ENCODE data around the gene C1GALT1. TPM values are rescaled to one million over a fixed set of nuclear protein-coding genes. Genes with fewer than 3 reads are reported as not detected.
A peak's percentile ranks its signal among the peaks of the same experiment; 100 is the strongest.

C1GALT1 gene
- total and polyA plus RNA-seq, 5 experiments from 2014 or later: 41.7 to 72.6 (median 64.6) TPM

DNA sequence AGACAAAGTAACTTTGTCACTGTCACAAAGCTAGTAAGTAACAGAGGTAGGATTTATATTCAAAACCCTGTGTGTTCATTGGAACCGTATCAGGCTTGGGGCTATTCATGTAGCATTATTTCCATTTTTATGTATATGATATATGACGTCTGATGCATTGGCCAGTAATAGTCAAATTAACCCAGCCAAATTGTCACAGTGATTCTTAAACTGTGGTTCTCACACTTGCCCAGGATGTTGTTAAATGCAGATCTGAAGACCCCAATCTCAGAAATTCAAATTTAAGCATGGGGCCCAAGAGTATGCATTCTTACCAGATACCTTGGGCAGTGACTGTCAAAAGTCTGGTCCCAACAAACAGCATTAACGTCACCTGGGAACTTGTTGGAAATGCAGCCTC lies 63.9 kb downstream of the C1GALT1 start:
- H3K36me3 Mint-ChIP-seq: peaks cover 15 to 49% (median 24%) of the 10 kb centered on the region in 3 donors
- no peaks in the 10 kb centered on the region for H3K27me3 Mint-ChIP-seq
- ATAC-seq (no peak), DNase-seq (no peak)
- peaks cover 4 to 75% (median 34%) of the 10 kb centered on the region in 4 donors for H3K4me1 Mint-ChIP-seq
- no peaks in the 10 kb centered on the region for H3K9me3 Mint-ChIP-seq
- H3K27ac Mint-ChIP-seq: no peak overlapping the region
- H3K4me3 Mint-ChIP-seq: no peak overlapping the region
- POLR2A ChIA-PET: no interaction called here

DNA sequence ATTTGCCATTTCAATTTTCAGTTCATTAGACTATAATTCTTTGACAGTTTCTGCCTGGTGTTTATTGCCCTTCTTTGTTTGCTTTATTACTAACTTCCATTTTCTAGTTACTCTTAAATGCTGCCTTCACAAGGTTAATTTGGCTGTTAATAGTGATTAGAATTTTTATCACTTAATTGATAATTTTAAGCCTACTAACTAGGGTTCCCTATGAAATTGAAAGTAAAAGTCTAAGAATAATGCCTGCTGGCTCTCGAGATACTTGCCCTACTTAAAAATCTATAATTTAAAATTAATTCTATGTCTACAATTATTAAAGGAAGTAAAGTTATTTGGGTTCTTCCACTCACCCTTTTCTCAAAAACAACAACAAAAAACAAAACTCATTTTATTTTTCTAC lies 65.3 kb downstream of the C1GALT1 start:
- H3K4me3 Mint-ChIP-seq: peak overlapping the region in 4 of 10 donors; percentile 14 to 65 (median 43)
- POLR2A ChIA-PET: no interaction called here
- DNase-seq: no peak

DNA sequence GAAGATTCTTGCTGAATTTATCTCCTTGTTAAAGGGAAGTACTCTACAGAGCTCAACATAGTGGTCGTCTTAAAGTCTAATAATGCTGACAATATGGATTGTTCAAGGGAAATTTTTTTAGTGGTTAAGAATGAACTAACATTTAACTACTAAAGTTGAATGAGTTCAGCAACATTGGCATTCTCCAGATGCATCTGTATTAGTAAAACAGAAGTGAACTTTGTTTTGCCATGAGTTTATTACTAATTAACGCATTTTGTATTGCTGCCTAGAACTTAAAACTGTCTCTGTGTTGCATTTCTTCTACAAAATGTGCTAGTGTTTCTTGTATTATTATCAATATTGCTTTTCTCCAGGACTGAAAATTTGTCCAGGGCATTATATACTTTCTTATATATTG lies 67.5 kb downstream of the C1GALT1 start:
- Mint-ChIP-seq H3K4me3 (no peak overlapping the region), H3K36me3 (peaks cover 0 to 40% (median 8%) of the 10 kb centered on the region in 3 donors), H3K27ac (peak overlapping the region in 1 of 10 donors; percentile 93), H3K9me3 (no peaks in the 10 kb centered on the region), H3K4me1 (peaks cover 5 to 77% (median 24%) of the 10 kb centered on the region in 4 donors), H3K27me3 (no peaks in the 10 kb centered on the region)
- POLR2A ChIA-PET: interaction anchor here (0.5 kb wide), 1 partner anchor 860 kb away, joined by 3 read pairs; no protein-coding TSS in a partner anchor
- DNase-seq: no peak
- ATAC-seq: no peak

More for the DNA sequence above, 65.3 kb downstream of the C1GALT1 start:
- peaks cover 1 to 83% (median 31%) of the 10 kb centered on the region in 4 donors for H3K4me1 Mint-ChIP-seq
- H3K9me3 Mint-ChIP-seq: no peaks in the 10 kb centered on the region
- ATAC-seq: no peak
- no peaks in the 10 kb centered on the region for H3K27me3 Mint-ChIP-seq
- peaks cover 12 to 50% (median 20%) of the 10 kb centered on the region in 3 donors for H3K36me3 Mint-ChIP-seq
- H3K27ac Mint-ChIP-seq: peak overlapping the region in 4 of 10 donors; percentile 36 to 76 (median 71)

DNA sequence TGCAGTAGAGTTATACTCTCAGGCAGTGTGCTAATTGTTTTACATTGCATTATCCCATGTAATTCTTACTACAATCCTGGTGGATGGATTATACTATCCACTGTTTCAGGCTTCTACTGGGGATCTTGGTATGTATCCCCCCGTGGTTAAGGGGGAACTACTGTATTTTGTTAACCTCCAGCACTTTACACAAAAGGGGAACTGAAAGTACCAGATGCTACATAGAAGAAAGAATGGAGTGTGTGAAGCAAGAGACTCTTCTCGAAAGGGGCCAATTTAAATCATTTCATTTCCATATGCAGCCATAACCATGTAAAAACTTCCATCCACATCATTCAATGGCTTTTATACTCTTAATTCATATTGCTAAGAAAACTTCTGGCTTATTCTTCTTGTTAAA lies 69.4 kb downstream of the C1GALT1 start:
- no peaks in the 10 kb centered on the region for H3K27me3 Mint-ChIP-seq
- peaks cover 5 to 76% (median 24%) of the 10 kb centered on the region in 4 donors for H3K4me1 Mint-ChIP-seq
- peaks cover 0 to 27% (median 0%) of the 10 kb centered on the region in 3 donors for H3K36me3 Mint-ChIP-seq
- no peaks in the 10 kb centered on the region for H3K9me3 Mint-ChIP-seq
- DNase-seq (no peak), ATAC-seq (peak in 1 of 2 donors; percentile 54)
- H3K4me3 Mint-ChIP-seq: peak overlapping the region in 1 of 10 donors; percentile 4
- peak overlapping the region in 6 of 10 donors; percentile 18 to 93 (median 46) for H3K27ac Mint-ChIP-seq
- POLR2A ChIA-PET: no interaction called here

DNA sequence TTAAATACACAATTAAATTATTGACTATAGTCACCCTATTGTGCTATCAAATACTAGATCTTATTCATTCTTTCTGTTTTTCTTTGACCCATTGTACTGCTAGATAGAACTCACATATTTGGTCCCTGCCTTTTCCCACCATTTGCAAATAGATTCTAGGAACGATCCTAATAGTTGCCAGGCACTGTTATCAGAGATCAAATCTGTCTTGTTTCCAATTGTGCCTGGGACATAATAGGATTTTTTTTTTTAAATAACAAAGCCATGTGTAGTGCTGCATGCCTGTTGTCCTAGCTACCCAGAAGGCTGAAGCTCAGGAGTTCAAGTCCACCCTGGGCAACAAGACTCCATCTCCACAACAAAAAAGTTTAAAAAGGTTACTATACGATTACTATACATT lies 72.0 kb downstream of the C1GALT1 start:
- Mint-ChIP-seq H3K4me3 (no peak overlapping the region), H3K36me3 (peaks cover 0 to 25% (median 0%) of the 10 kb centered on the region in 3 donors), H3K4me1 (peaks cover 9 to 76% (median 36%) of the 10 kb centered on the region in 4 donors), H3K9me3 (peaks cover 0 to 2% (median 0%) of the 10 kb centered on the region in 9 donors), H3K27ac (peak overlapping the region in 6 of 10 donors; percentile 5 to 93 (median 39)), H3K27me3 (no peaks in the 10 kb centered on the region)
- ATAC-seq (no peak), DNase-seq (no peak)
- POLR2A ChIA-PET: no interaction called here

DNA sequence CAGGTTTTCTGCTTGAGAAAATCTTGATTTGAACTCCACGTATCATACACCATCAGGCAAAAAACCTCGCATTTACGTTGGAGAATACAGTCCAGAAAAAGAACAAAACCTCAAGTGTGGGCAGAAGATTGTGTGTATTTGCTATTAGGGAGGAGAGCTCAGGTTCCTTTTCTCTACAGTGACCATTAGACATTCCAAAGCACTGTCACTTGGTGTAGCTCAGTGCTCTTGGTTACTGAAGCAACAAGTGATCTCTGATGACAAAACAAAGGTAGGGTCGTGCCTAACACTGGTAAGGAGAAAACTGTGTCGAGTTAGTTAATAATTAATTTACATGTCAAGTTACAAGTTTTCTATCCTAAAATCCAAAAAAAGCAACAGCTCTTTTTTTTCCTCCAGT lies 72.6 kb downstream of the C1GALT1 start:
- DNase-seq (no peak), ATAC-seq (no peak)
- H3K36me3 Mint-ChIP-seq: peaks cover 0 to 25% (median 0%) of the 10 kb centered on the region in 3 donors
- POLR2A ChIA-PET: no interaction called here
- H3K27ac Mint-ChIP-seq: peak overlapping the region in 7 of 10 donors; percentile 6 to 93 (median 79)
- H3K4me3 Mint-ChIP-seq: no peak overlapping the region
- H3K27me3 Mint-ChIP-seq: no peaks in the 10 kb centered on the region
- peaks cover 0 to 2% (median 0%) of the 10 kb centered on the region in 9 donors for H3K9me3 Mint-ChIP-seq
- peaks cover 10 to 78% (median 42%) of the 10 kb centered on the region in 4 donors for H3K4me1 Mint-ChIP-seq

DNA sequence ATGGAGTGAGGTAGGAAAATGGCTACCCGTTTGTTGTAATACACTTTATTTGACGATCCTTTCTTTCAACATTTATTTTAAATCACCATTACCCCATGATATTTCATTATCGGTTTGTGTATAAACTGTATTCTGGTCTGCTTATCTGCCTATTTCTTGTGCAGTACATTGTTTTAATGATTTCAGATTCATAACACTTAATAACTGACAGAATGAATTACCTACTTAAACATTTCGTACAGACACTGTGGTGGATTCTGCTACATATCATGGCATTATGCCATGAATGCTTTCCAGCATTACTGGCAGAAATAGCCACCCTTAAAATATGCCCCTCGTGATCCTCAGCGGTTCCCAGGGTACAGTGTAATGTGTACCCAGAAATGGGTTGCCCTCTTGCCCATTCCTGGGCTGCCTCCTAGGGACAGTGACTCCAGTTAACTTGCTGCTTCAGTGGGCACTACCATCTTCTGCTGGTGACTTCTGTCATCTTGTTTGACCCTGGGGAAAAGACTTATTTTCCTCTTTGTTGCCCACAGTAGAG lies 74.5 kb downstream of the C1GALT1 start:
- peaks cover 5 to 13% (median 8%) of the 10 kb centered on the region in 3 donors for H3K36me3 Mint-ChIP-seq
- POLR2A ChIA-PET: interaction anchor here (1.5 kb wide), 1 partner anchor 75 kb away, joined by 5 read pairs; no protein-coding TSS in a partner anchor
- H3K9me3 Mint-ChIP-seq: peaks cover 0 to 13% (median 7%) of the 10 kb centered on the region in 9 donors
- H3K27me3 Mint-ChIP-seq: no peaks in the 10 kb centered on the region
- DNase-seq (no peak), ATAC-seq (no peak)
- H3K4me1 Mint-ChIP-seq: peaks cover 10 to 75% (median 46%) of the 10 kb centered on the region in 4 donors
- H3K27ac Mint-ChIP-seq: peak overlapping the region; percentile 75 to 96 (median 92)
- H3K4me3 Mint-ChIP-seq: peak overlapping the region in 1 of 10 donors; percentile 28

DNA sequence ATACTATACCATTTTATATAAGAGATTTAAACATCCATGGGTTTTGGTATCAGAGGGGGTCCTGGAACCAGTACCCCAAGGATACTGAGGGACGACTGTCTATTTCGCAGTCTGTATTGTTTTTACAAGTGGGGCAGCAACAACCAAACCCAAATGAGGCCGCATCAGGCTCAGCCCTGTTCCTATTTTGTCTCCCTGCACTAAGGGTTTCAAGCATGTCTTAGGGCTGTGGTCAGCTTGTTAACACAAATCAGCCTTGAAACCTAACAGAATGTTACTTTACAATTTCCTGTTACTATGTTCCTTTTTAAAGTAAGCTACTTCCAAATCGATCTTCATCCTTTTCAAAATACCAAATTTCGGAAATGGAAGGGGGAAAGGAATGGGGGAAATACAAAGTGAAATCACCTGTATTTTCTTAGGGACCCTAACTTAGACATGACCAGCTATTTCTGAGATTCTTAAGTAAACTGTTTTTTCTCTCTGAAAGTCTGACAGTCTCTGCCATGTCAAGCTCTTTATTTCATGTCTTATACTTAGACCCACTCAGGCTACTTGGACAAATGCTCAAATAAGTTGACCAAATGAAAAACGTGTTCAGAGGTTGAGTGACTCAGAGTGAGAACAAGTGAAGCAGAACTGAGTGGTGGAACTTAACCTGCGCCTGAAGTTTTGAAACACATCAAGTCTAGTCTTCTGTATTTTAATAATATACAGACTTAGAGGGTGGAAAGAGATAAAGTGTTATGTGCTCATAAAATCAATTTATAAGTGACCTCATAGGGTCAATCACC lies 75.8 kb downstream of the C1GALT1 start:
- peaks cover 0 to 15% (median 7%) of the 10 kb centered on the region in 9 donors for H3K9me3 Mint-ChIP-seq
- DNase-seq (peak in 3 of 10 donors; percentile 3 to 18 (median 11)), ATAC-seq (peak; percentile 56 to 59)
- H3K27ac Mint-ChIP-seq: peak overlapping the region; percentile 60 to 96 (median 92)
- POLR2A ChIA-PET: interaction anchor here (0.6 to 1.6 kb wide), 3 partner anchors 74 to 668 kb away, joined by 3 to 5 read pairs (median 4); no protein-coding TSS in a partner anchor
- no peaks in the 10 kb centered on the region for H3K27me3 Mint-ChIP-seq
- H3K4me1 Mint-ChIP-seq: peaks cover 10 to 73% (median 45%) of the 10 kb centered on the region in 4 donors
- H3K4me3 Mint-ChIP-seq: peak overlapping the region; percentile 45 to 82 (median 68)
- peaks cover 5 to 13% (median 9%) of the 10 kb centered on the region in 3 donors for H3K36me3 Mint-ChIP-seq

DNA sequence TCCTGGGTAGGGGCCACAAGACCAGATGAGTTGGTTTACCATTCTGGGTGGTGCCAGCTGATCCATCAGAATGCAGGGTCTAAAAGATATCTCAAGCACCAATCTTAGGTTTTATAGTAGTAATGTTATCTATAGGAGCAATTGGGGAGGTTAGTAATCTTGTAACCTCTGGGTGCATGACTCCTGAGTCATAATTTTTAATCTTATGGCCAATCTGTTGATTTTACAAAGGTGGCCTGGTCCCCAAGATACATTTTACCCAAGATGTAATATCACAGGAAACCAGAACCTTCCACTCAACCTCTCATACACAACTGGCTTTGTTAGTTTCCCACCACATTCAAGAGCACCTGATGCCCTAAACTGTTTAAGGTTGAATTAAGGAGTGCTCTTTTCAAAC lies 79.5 kb downstream of the C1GALT1 start:
- Mint-ChIP-seq H3K4me3 (no peak overlapping the region), H3K27ac (peak overlapping the region in 5 of 10 donors; percentile 62 to 93 (median 84)), H3K27me3 (no peaks in the 10 kb centered on the region), H3K36me3 (peaks cover 0 to 13% (median 5%) of the 10 kb centered on the region in 3 donors), H3K9me3 (peaks cover 0 to 15% (median 7%) of the 10 kb centered on the region in 9 donors), H3K4me1 (peaks cover 6 to 54% (median 35%) of the 10 kb centered on the region in 4 donors)
- no peak for ATAC-seq
- POLR2A ChIA-PET: no interaction called here
- DNase-seq: no peak

DNA sequence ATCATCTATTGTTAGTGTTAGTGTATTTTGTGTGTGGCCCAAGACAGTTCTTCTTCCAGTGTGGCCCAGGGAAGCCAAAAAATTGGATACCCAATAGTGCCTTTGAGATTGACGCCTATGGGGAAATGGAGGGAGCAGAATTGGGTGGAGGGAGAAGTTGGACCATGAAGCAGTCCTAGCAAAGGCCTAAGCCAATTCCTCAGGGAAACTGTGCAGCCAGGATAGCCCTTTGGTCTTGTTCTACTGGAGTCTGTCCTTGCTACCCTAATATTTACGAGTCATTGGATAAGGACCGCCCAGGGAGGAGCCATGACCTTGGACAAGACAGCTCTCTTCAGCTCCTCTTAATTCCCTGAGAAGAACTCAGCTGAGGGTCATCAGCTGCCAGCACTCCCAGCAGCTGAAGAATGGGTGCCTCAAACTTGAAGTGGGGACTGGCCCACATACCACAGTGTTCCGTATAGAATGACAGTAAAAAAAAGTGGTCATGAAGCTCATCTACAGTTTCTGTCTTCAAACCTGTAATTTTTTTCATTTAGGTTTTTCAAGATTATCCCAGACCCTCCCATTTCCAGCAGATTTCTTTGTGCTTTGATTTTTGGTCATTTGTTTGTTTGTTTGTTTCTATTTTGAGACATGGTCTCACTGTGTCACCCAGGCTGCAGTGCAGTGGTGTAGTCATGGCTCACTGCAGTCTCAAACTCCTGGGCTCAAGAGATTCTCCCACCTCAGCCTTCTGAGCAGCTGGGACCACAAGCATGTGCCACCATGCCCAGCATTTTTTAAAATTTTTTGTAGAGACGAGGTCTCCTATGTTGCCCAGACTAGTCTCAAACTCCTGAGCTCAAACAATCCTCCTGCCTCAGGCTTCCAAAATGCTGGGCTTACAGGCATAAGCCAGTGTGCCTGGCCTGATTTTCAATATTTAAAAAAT lies 81.2 kb downstream of the C1GALT1 start:
- no peak for DNase-seq
- no peaks in the 10 kb centered on the region for H3K27me3 Mint-ChIP-seq
- POLR2A ChIA-PET: no interaction called here

DNA sequence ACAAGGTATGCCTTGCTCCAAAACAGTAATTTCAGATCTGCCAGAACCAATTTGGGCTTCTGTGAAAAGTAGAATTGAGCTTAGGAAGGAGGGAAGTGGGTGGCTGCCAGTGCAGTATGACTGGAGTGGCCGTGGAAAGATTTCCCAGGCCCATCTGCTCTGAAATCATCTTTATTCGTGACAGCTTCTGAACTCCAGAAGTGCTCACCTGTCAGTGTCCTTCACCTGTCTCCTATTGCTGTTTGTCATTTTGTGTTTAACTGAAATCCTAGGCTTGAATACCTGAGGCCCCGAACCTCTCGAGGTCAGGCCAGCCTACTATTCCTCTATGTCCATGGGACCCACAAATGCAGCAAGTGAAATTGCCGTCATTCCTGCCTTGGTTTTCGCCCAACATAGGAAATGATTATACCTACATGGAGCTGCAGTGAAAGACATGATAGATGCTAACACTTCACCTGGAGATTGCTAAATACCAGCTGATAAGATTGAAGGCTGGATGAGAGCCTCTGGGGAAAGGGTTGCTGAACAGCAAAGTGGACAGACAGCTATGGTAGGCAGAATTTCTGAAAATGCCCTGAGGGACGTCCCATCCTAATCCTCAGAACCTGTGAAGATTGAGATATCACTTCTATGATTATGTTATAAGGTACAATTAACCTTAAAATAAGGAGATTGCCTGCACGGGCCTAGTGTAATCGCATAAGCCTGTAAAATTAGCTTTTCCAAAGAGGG lies 82.1 kb downstream of the C1GALT1 start:
- H3K4me3 Mint-ChIP-seq: no peak overlapping the region
- ATAC-seq (no peak), DNase-seq (no peak)
- peaks cover 0 to 13% (median 7%) of the 10 kb centered on the region in 9 donors for H3K9me3 Mint-ChIP-seq
- H3K27me3 Mint-ChIP-seq: no peaks in the 10 kb centered on the region
- H3K4me1 Mint-ChIP-seq: peaks cover under 1 to 31% (median 12%) of the 10 kb centered on the region in 4 donors
- H3K36me3 Mint-ChIP-seq: peaks cover 0 to 13% (median 5%) of the 10 kb centered on the region in 3 donors
- peak overlapping the region in 1 of 10 donors; percentile 29 for H3K27ac Mint-ChIP-seq
- POLR2A ChIA-PET: no interaction called here

More for the DNA sequence above, 81.2 kb downstream of the C1GALT1 start:
- ATAC-seq: no peak
- Mint-ChIP-seq H3K27ac (peak overlapping the region in 3 of 10 donors; percentile 40 to 63 (median 52)), H3K9me3 (peaks cover 0 to 15% (median 7%) of the 10 kb centered on the region in 9 donors), H3K4me1 (peaks cover 1 to 37% (median 19%) of the 10 kb centered on the region in 4 donors), H3K36me3 (peaks cover 0 to 13% (median 5%) of the 10 kb centered on the region in 3 donors), H3K4me3 (no peak overlapping the region)
